HepG2 (cell line): ENCODE measurements around the gene HID1. TPM values are rescaled to one million over a fixed set of nuclear protein-coding genes. Genes with fewer than 3 reads are reported as not detected.
A peak's percentile ranks its signal among the peaks of the same experiment; 100 is the strongest.

Experiments
- ARHGAP35 ChIP-seq: sonication (generic); formaldehyde crosslinking; IDR thresholded peaks from 2 replicates; pipeline ENCODE4 v1.9.0; 2022; ENCODE audit warnings: mild to moderate bottlenecking, inconsistent platforms, moderate library complexity, missing genetic modification reagents, borderline replicate concordance
- HMGXB4 ChIP-seq, 2 experiments: sonication (generic) in 1 of 2; formaldehyde crosslinking in 1 of 2; IDR thresholded peaks; 2 replicates each; pipeline versions ENCODE4 v1.4.0 to v1.6.1; 2018 to 2020; ENCODE audit warnings: missing genetic modification reagents in 2 of 2, borderline replicate concordance in 1 of 2, low read depth in 1 of 2, mild to moderate bottlenecking in 1 of 2, missing biosample characterization in 1 of 2
- HOXA9 ChIP-seq: sonication (generic); formaldehyde crosslinking; IDR thresholded peaks from 2 replicates; pipeline ENCODE4 v1.8.1; 2022; ENCODE audit warnings: missing genetic modification reagents, mild to moderate bottlenecking, moderate library complexity, borderline replicate concordance
- MAFK ChIP-seq, 2 experiments: IDR thresholded peaks in 1 of 2; conservative IDR thresholded peaks in 1 of 2; 2 replicates each; pipeline ENCODE4 v1.6.1; 2011; ENCODE audit warnings: improper control_type of control experiment in 2 of 2, low read length in 2 of 2
- RBFOX2 ChIP-seq: fragments of 200-400 bp; formaldehyde crosslinking; IDR thresholded peaks from 2 replicates; pipeline ENCODE4 v1.6.1; 2017; ENCODE audit warnings: low read depth, mild to moderate bottlenecking, low read length
- RFXAP ChIP-seq: sonication (generic); formaldehyde crosslinking; IDR thresholded peaks from 2 replicates; pipeline ENCODE4 v1.4.0; 2020; ENCODE audit warnings: missing genetic modification reagents, borderline replicate concordance
- SATB2 ChIP-seq: sonication (generic); formaldehyde crosslinking; IDR thresholded peaks from 2 replicates; pipeline ENCODE4 v1.5.0; 2020; ENCODE audit warnings: missing genetic modification reagents
- SPEN ChIP-seq: sonication (generic); formaldehyde crosslinking; IDR thresholded peaks from 2 replicates; pipeline ENCODE4 v1.5.1; 2020; ENCODE audit warnings: low read depth, mild to moderate bottlenecking, missing genetic modification reagents
- TFDP1 ChIP-seq: IDR thresholded peaks from 2 replicates; pipeline ENCODE4 v1.6.1; 2016; ENCODE audit warnings: missing compliant biosample characterization, missing genetic modification reagents, borderline replicate concordance
- XBP1 ChIP-seq: sonication (generic); formaldehyde crosslinking; IDR thresholded peaks from 2 replicates; pipeline ENCODE4 v1.5.0; 2020; ENCODE audit warnings: missing genetic modification reagents
- ZBTB39 ChIP-seq: sonication (generic); formaldehyde crosslinking; IDR thresholded peaks from 2 replicates; pipeline ENCODE4 v1.5.0; 2020; ENCODE audit warnings: missing genetic modification reagents
- ZFP90 ChIP-seq: sonication (generic); formaldehyde crosslinking; IDR thresholded peaks from 2 replicates; pipeline ENCODE4 v1.8.0; 2022; ENCODE audit warnings: missing genetic modification reagents, mild to moderate bottlenecking, inconsistent platforms, borderline replicate concordance
- ZFP91 ChIP-seq: sonication (generic); formaldehyde crosslinking; IDR thresholded peaks from 2 replicates; pipeline ENCODE4 v1.9.0; 2022; ENCODE audit warnings: missing genetic modification reagents, mild to moderate bottlenecking, borderline replicate concordance
- ZNF274 ChIP-seq: sonication (generic); formaldehyde crosslinking; IDR thresholded peaks from 2 replicates; pipeline ENCODE4 v1.5.1; 2020; ENCODE audit warnings: mild to moderate bottlenecking, missing genetic modification reagents
- ZNF496 ChIP-seq: sonication (generic); formaldehyde crosslinking; IDR thresholded peaks from 2 replicates; pipeline ENCODE4 v1.8.1; 2023; ENCODE audit warnings: mild to moderate bottlenecking, moderate library complexity, missing genetic modification reagents; ENCODE audit not compliant: insufficient replicate concordance
- polyA plus RNA-seq, 8 experiments: library from polyadenylated mRNA; depleted of rRNA in 3 of 8; stranded (reverse) in 7 of 8; unstranded in 1 of 8; fragments of >200 nt; fragmentation: Illumina TruSeq in 4 of 8; extraction: Trizol in 4 of 8; gene quantifications; 2 replicates each; pipeline versions ENCODE4 v1.2.1 to v1.2.3, GENCODE V29; 2011 to 2016; ENCODE audit warnings: low read depth in 4 of 8, missing spikeins in 1 of 8, mixed read lengths in 1 of 8; ENCODE audit not compliant: insufficient read depth in 1 of 8
- total RNA-seq, 5 experiments: library from RNA; depleted of rRNA; stranded (reverse); fragments of >200 nt; fragmentation: Illumina TruSeq; extraction: Trizol; gene quantifications; 2 replicates each; pipeline ENCODE4 v1.2.3, GENCODE V29; 2016; ENCODE audit warnings: low read depth in 1 of 5
- TF ChIP-seq, protein P1 (sequence below): sonication (generic); formaldehyde crosslinking; IDR thresholded peaks from 2 replicates; pipeline ENCODE4 v1.4.0; 2020; ENCODE audit warnings: mild to moderate bottlenecking, missing genetic modification reagents
- TF ChIP-seq, protein P2 (sequence below): sonication (generic); formaldehyde crosslinking; IDR thresholded peaks from 2 replicates; pipeline ENCODE4 v1.8.1; 2023; ENCODE audit warnings: missing genetic modification reagents, mild to moderate bottlenecking, borderline replicate concordance

HID1 gene
- total and polyA plus RNA-seq, 2 of the 13 experiments (the other 11 are each of a cell fraction or from before 2014, with no cell fraction given), result 2.1 to 10.6 TPM

GRCh38 chr17:74972107-74972972 lies at the start of gene HID1 (continued):
- TF ChIP-seq SATB2 (CRISPR knock-in tag) (no peak), ZBTB39 (CRISPR knock-in tag) (peak; percentile 68; the same call in 1 of the 2 replicates), XBP1 (CRISPR knock-in tag) (no peak), TFDP1 (CRISPR knock-in tag) (peak; percentile 81; the same call in 1 of the 2 replicates), SPEN (CRISPR knock-in tag) (no peak; the same call in none of the 2 replicates), ZFP90 (CRISPR knock-in tag) (0 out of 2 replicates have a peak, but pooled peaks have one; percentile 20), ZNF496 (no peak), HOXA9 (CRISPR knock-in tag) (no peak), ARHGAP35 (CRISPR knock-in tag) (no peak), MAFK (conservative IDR thresholded peaks at IDR 0.05 in 1 of 2, IDR thresholded peaks at IDR 0.05 in 1 of 2; ENCODE audit: low read length in 2 of 2) (no peak), HMGXB4 (CRISPR knock-in tag; IDR thresholded peaks at IDR 0.05; ENCODE audit: borderline replicate concordance in 1 of 2, low read depth in 1 of 2) (0 out of 4 replicates have a peak, but pooled peaks have one; percentile 43 to 73), RBFOX2 (0 out of 2 replicates have a peak, but pooled peaks have one; percentile 30), RFXAP (CRISPR knock-in tag) (0 out of 2 replicates have a peak, but pooled peaks have one; percentile 32), ZNF274 (CRISPR knock-in tag) (no peak; the same call in 1 of the 2 replicates), ZFP91 (CRISPR knock-in tag) (peak; percentile 64; the same call in 1 of the 2 replicates)
- TF ChIP-seq, protein P1, sequence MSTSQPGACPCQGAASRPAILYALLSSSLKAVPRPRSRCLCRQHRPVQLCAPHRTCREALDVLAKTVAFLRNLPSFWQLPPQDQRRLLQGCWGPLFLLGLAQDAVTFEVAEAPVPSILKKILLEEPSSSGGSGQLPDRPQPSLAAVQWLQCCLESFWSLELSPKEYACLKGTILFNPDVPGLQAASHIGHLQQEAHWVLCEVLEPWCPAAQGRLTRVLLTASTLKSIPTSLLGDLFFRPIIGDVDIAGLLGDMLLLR (CRISPR knock-in tag), result no peak
- TF ChIP-seq, protein P2, sequence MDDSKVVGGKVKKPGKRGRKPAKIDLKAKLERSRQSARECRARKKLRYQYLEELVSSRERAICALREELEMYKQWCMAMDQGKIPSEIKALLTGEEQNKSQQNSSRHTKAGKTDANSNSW (CRISPR knock-in tag), result no peak
